Esophagus muscularis mucosa (tissue), 4 donors: ENCODE data around the gene TKT. TPM values are rescaled to one million over a fixed set of nuclear protein-coding genes. Genes with fewer than 3 reads are reported as not detected.

Experiments
- DNase-seq: peaks from one replicate; pipeline ENCODE4 v3.0.0-alpha.2; 2017; ENCODE audit errors: extremely low spot score
- H3K27ac ChIP-seq, 4 donors: fragments of 200-600 bp; sonication (generic); replicated peaks in 1 of 4; 1 replicate in 3 of 4; 2 replicates in 1 of 4; pipeline ENCODE4 v1.5.1; 2016 to 2019; ENCODE audit warnings: mild to moderate bottlenecking in 1 of 4
- H3K27me3 ChIP-seq, 4 donors: fragments of 200-600 bp; sonication (generic); one replicate each; pipeline versions ENCODE4 v1.5.1 to v1.6.0; 2016 to 2019
- H3K36me3 ChIP-seq, 4 donors: fragments of 200-600 bp; sonication (generic); one replicate each; pipeline ENCODE4 v1.5.1; 2016 to 2019
- H3K4me1 ChIP-seq, 4 donors: fragments of 200-600 bp; sonication (generic); one replicate each; pipeline ENCODE4 v1.5.1; 2016 to 2019
- H3K4me3 ChIP-seq, 4 donors: fragments of 200-600 bp; sonication (generic); 1 replicate in 2 of 4; 2 replicates in 2 of 4; pipeline ENCODE4 v1.5.1; 2016 to 2019; ENCODE audit warnings: mild to moderate bottlenecking in 4 of 4, moderate library complexity in 1 of 4
- H3K9me3 ChIP-seq, 4 donors: fragments of 200-600 bp; sonication (generic); 1 replicate in 3 of 4; 2 replicates in 1 of 4; pipeline ENCODE4 v1.5.1; 2016 to 2019
- CTCF ChIP-seq, 3 experiments: fragments of 200-600 bp in 2 of 3; fragments of 450-650 bp in 1 of 3; sonication (generic) in 2 of 3; IDR thresholded peaks; one replicate each; pipeline ENCODE4 v1.5.1; 2017 to 2019; ENCODE audit warnings: antibody characterized with exemption in 3 of 3, mild to moderate bottlenecking in 2 of 3, moderate library complexity in 1 of 3
- EP300 ChIP-seq: sonication (generic); formaldehyde crosslinking; IDR thresholded peaks from one replicate; pipeline ENCODE4 v1.6.1; 2017; ENCODE audit warnings: antibody characterized with exemption
- POLR2A ChIP-seq: fragments of 450-650 bp; IDR thresholded peaks from one replicate; pipeline ENCODE4 v1.6.1; 2017; ENCODE audit warnings: antibody characterized with exemption, moderate library complexity, mild to moderate bottlenecking, low read depth
- POLR2AphosphoS5 ChIP-seq, 2 donors: sonication (generic); formaldehyde crosslinking; IDR thresholded peaks; one replicate each; pipeline ENCODE4 v1.6.1; 2017; ENCODE audit warnings: antibody characterized with exemption in 2 of 2
- WGBS: methylation state at CpG from one replicate; pipeline ENCODE4 v1.1.5; 2018; 5-methylcytosine and 5-hydroxymethylcytosine counted together
- intact Hi-C: fragments of 100-400 bp; cut with DNase I; formaldehyde crosslinking; loops from one replicate; pipeline ENCODE4 v1.15.1; 2023
- total RNA-seq, 4 donors: library from RNA; depleted of rRNA; stranded (reverse); fragments of >200 nt; gene quantifications; one replicate each; pipeline versions ENCODE4 v1.1.0 to v1.2.1, GENCODE V29; 2016

The TKT gene
- total RNA-seq, 4 donors from 2014 or later: 295 to 524 (median 378) TPM

GRCh38 chr3:53232641-53233377 is 23.0 kb downstream of the TKT start:
- WGBS: 89% methylated on average over 13 of the region's 18 CpGs
- intact Hi-C loops: no loop called here
- Histone ChIP-seq H3K4me1 (peaks cover 16 to 31% (median 25%) of the 10 kb centered on the region in 4 donors), H3K36me3 (peaks cover 73 to 100% (median 95%) of the 10 kb centered on the region in 4 donors), H3K27me3 (no peaks in the 10 kb centered on the region), H3K4me3 (no peak overlapping the region), H3K9me3 (no peaks in the 10 kb centered on the region), H3K27ac (peak overlapping the region; percentile 40 to 73 (median 62))
- no peak for TF ChIP-seq POLR2AphosphoS5 (IDR thresholded peaks at IDR 0.05)
- no peak for DNase-seq

DNA sequence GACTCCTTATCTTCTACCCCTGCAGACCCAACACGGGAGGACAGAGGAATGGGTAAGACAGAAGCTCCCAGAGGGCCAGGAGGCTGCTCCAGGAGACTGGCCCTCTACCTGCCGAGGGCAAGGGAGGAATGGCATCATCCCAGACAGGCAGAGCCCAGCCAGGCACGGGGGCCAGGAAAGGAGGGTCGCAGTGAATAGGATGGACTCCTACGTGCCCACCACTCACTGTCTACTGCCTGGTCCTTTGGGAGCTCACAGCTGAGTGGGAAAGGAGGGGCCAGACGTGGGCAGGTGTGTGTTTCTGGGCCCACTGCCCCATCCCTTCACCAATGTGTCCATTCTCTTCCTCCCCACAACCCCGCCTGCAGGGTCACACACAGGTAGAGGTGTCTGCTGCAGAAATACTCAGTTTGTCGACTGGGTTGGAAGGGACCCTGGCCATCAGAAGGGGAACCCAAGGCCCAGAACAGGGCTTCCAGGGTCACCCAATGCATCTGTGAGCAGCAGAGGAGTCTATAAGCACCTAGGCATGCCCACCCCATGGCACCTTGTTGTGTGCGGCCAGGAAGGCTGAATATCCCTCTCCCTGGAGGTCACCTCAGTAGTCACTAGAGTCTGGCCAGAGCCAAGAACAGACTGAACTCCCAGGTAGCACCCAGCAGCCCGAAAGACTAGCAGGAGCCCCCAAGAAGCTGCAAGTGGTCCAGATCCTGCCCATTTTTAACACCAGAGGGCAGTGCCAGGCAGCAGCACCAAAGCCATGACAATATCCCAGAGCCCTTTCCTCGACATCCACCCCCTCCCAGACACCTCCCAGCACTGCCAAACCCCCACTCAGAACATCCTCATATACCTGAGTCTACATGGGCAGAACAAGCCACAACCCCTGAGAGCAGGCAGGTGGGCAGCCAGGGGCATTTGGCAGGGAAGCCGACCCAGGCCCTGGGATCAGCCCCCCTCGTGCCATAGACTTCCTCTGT is 24.0 kb downstream of the TKT start:
- peak overlapping the region; percentile 26 to 73 (median 47) for H3K27ac ChIP-seq
- H3K27me3 ChIP-seq: no peaks in the 10 kb centered on the region
- intact Hi-C loops: no loop called here
- peaks cover 12 to 22% (median 15%) of the 10 kb centered on the region in 4 donors for H3K4me1 ChIP-seq
- 82% methylated on average over 9 of the region's 13 CpGs for WGBS
- no peaks in the 10 kb centered on the region for H3K9me3 ChIP-seq
- no peak for DNase-seq
- H3K4me3 ChIP-seq: no peak overlapping the region
- TF ChIP-seq POLR2A: no peak
- TF ChIP-seq CTCF (IDR thresholded peaks at IDR 0.05): no peak
- no peak for TF ChIP-seq POLR2AphosphoS5 (IDR thresholded peaks at IDR 0.05)
- no peak for TF ChIP-seq EP300
- peaks cover 81 to 100% (median 95%) of the 10 kb centered on the region in 4 donors for H3K36me3 ChIP-seq

GRCh38 chr3:53230789-53231188 is 25.0 kb downstream of the TKT start:
- intact Hi-C loops: no loop called here
- Histone ChIP-seq H3K9me3 (no peaks in the 10 kb centered on the region), H3K27ac (no peak overlapping the region), H3K4me1 (peaks cover 2 to 11% (median 5%) of the 10 kb centered on the region in 4 donors), H3K4me3 (no peak overlapping the region), H3K36me3 (peaks cover 91 to 100% (median 100%) of the 10 kb centered on the region in 4 donors), H3K27me3 (no peaks in the 10 kb centered on the region)
- WGBS: 88% methylated on average over 5 of the region's 5 CpGs
- DNase-seq: no peak
- no peak for TF ChIP-seq CTCF (IDR thresholded peaks at IDR 0.05)
- TF ChIP-seq POLR2A: no peak
- TF ChIP-seq POLR2AphosphoS5 (IDR thresholded peaks at IDR 0.05): no peak
- no peak for TF ChIP-seq EP300

GRCh38 chr3:53230041-53230621 is 25.7 kb downstream of the TKT start:
- Histone ChIP-seq H3K4me1 (peaks cover 0 to 5% (median 0%) of the 10 kb centered on the region in 4 donors), H3K36me3 (peaks cover 95 to 100% (median 100%) of the 10 kb centered on the region in 4 donors), H3K4me3 (no peak overlapping the region), H3K27me3 (no peaks in the 10 kb centered on the region), H3K27ac (no peak overlapping the region), H3K9me3 (no peaks in the 10 kb centered on the region)
- 85% methylated on average over 15 of the region's 16 CpGs for WGBS
- TF ChIP-seq POLR2A (no peak), EP300 (no peak), POLR2AphosphoS5 (IDR thresholded peaks at IDR 0.05) (no peak), CTCF (IDR thresholded peaks at IDR 0.05) (no peak)
- DNase-seq: no peak
- intact Hi-C loops: no loop called here
